ENCODE measurements around the gene POLE4. TPM values are rescaled to one million over a fixed set of nuclear protein-coding genes. Genes with fewer than 3 reads are reported as not detected.

Gene POLE4
- total RNA-seq, 1 experiment from 2014 or later, result 25.6 TPM

GRCh38 chr2:74915743-74916142 lies 42.7 kb upstream of the POLE4 start:
- POLR2A ChIA-PET, result no interaction called here
- RAD21 ChIA-PET (ENCODE audit: low non-redundant PET in 1 of 2, low total read pairs in 2 of 2, uncharacterized antibody in 2 of 2, unreplicated experiment in 2 of 2), result no interaction called here
- no TSS peak for BruUV-seq (replicated peaks)
- Histone ChIP-seq H3K4me2 (ENCODE audit: low read length) (no peak overlapping the region), H3K36me3 (ENCODE audit: control insufficient read depth in 1 of 2, insufficient read depth in 2 of 2, low read length in 2 of 2) (no peaks in the 10 kb centered on the region), H3K4me3 (replicated peaks in 1 of 2; ENCODE audit: low read depth in 1 of 2, low read length in 2 of 2) (no peak overlapping the region), H3K4me1 (ENCODE audit: control insufficient read depth in 1 of 2, insufficient read depth in 2 of 2, low read length in 2 of 2) (peaks cover 0 to 4% of the 10 kb centered on the region in 2 experiments; a peak in 1 of 4 replicates), H3K79me2 (ENCODE audit: insufficient read depth, low read length) (no peaks in the 10 kb centered on the region), H3K27me3 (ENCODE audit: insufficient read depth, low read length) (no peaks in the 10 kb centered on the region), H3K9me3 (ENCODE audit: control insufficient read depth in 1 of 2, insufficient read depth in 1 of 2, low read depth in 1 of 2, low read length in 2 of 2) (no peaks in the 10 kb centered on the region), H3K9ac (ENCODE audit: low read length) (no peak overlapping the region), H4K20me1 (ENCODE audit: insufficient read depth) (no peaks in the 10 kb centered on the region), H2AFZ (ENCODE audit: low read depth, low read length, poor library complexity, severe bottlenecking) (no peak overlapping the region), H3K9me2 (ENCODE audit: insufficient read depth) (no peaks in the 10 kb centered on the region), H3K27ac (ENCODE audit: low read depth, low read length) (no peak overlapping the region)
- CTCF ChIA-PET, result no interaction called here
- intact Hi-C loops (cut with micrococcal nuclease), result loop anchor here (5.0 to 10.0 kb wide), 2 partner anchors 67 to 149 kb away; no protein-coding TSS in a partner anchor
- ATAC-seq (no peak), DNase-seq (ENCODE audit: low read depth, low spot score) (no peak)
- TF ChIP-seq REST (IDR thresholded peaks at IDR 0.05; ENCODE audit: low read depth) (no peak), FOSL1 (IDR thresholded peaks at IDR 0.05; ENCODE audit: low read depth) (no peak), SRF (IDR thresholded peaks at IDR 0.05; ENCODE audit: low read depth) (no peak), POLR2AphosphoS5 (IDR thresholded peaks at IDR 0.05; ENCODE audit: low read depth, low read length) (no peak), POLR2A (IDR thresholded peaks at IDR 0.05; ENCODE audit: borderline replicate concordance, extremely low read depth, insufficient read depth, insufficient read length) (no peak), EZH2phosphoT487 (IDR thresholded peaks at IDR 0.05; ENCODE audit: borderline replicate concordance) (no peak), ZFX (IDR thresholded peaks at IDR 0.05) (no peak), JUND (IDR thresholded peaks at IDR 0.05) (no peak), EGR1 (IDR thresholded peaks at IDR 0.05; ENCODE audit: low read depth) (no peak), ZBTB33 (IDR thresholded peaks at IDR 0.05; ENCODE audit: extremely low read depth, insufficient replicate concordance, low read length) (no peak), CBX3 (IDR thresholded peaks at IDR 0.05; ENCODE audit: low read depth) (no peak), CTCF (IDR thresholded peaks at IDR 0.05 in 2 of 3, conservative IDR thresholded peaks at IDR 0.05 in 1 of 3; ENCODE audit: borderline replicate concordance in 1 of 3, insufficient read depth in 1 of 3, low read depth in 2 of 3, low read length in 2 of 3) (no peak), CEBPB (IDR thresholded peaks at IDR 0.05; ENCODE audit: low read depth) (no peak), TCF7L2 (IDR thresholded peaks at IDR 0.05; ENCODE audit: borderline replicate concordance, extremely low read depth, insufficient read depth, insufficient read length) (no peak), RAD21 (IDR thresholded peaks at IDR 0.05; ENCODE audit: low read depth) (no peak), YY1 (IDR thresholded peaks at IDR 0.05; ENCODE audit: extremely low read depth, insufficient replicate concordance, low read depth, low read length) (no peak), ELF1 (IDR thresholded peaks at IDR 0.05; ENCODE audit: borderline replicate concordance, low read depth) (no peak), MAX (IDR thresholded peaks at IDR 0.05) (no peak)
